ENCODE results near the gene E2F1. TPM values are rescaled to one million over a fixed set of nuclear protein-coding genes. Genes with fewer than 3 reads are reported as not detected.

The E2F1 gene
- total and polyA plus RNA-seq, 3 experiments from 2014 or later, result 0.52 to 72.3 (median 68.8) TPM

- Histone ChIP-seq H3K9me3 (ENCODE audit: low read length) (no peaks in the 10 kb centered on the region), H3K4me1 (ENCODE audit: insufficient read depth, low read length) (no peaks in the 10 kb centered on the region), H3K27me3 (ENCODE audit: insufficient read depth, low read length, poor library complexity, severe bottlenecking) (no peaks in the 10 kb centered on the region), H3K4me3 (ENCODE audit: low read length) (no peak overlapping the region), H3K27ac (ENCODE audit: low read depth, low read length) (no peak overlapping the region), H3K36me3 (ENCODE audit: insufficient read depth, low read length) (no peaks in the 10 kb centered on the region)
- peak overlapping the region in 1 of 8 donors; percentile 41 for H3K27ac Mint-ChIP-seq
- ChIA-PET POLR2A (no interaction called here), CTCF (interaction anchor here (13.0 kb wide), 1 partner anchor 9 kb away, joined by 87 read pairs; the partner anchor contains the start of genes ACTL10 and C20orf144)
- H3K4me1 Mint-ChIP-seq, result peaks cover 4 to 10% (median 5%) of the 10 kb centered on the region in 3 donors
- H3K27me3 Mint-ChIP-seq, result peaks cover 0 to 1% of the 10 kb centered on the region in 2 donors
- H3K36me3 Mint-ChIP-seq, result peaks cover 0 to 4% (median 0%) of the 10 kb centered on the region in 3 donors
- no peak overlapping the region for H3K4me3 Mint-ChIP-seq
- H3K9me3 Mint-ChIP-seq, result no peaks in the 10 kb centered on the region
- no peak for DNase-seq
Observed at GRCh38 chr20:33656010-33656782, 30.0 kb downstream of the E2F1 start.

- peaks cover 4 to 10% (median 5%) of the 10 kb centered on the region in 3 donors for H3K4me1 Mint-ChIP-seq
- H3K27ac Mint-ChIP-seq, result no peak overlapping the region
- peaks cover 0 to 4% (median 0%) of the 10 kb centered on the region in 3 donors for H3K36me3 Mint-ChIP-seq
- Histone ChIP-seq H3K9me3 (ENCODE audit: low read length) (no peaks in the 10 kb centered on the region), H3K27ac (ENCODE audit: low read depth, low read length) (no peak overlapping the region), H3K27me3 (ENCODE audit: insufficient read depth, low read length, poor library complexity, severe bottlenecking) (no peaks in the 10 kb centered on the region), H3K4me1 (ENCODE audit: insufficient read depth, low read length) (no peaks in the 10 kb centered on the region), H3K36me3 (ENCODE audit: insufficient read depth, low read length) (no peaks in the 10 kb centered on the region), H3K4me3 (ENCODE audit: low read length) (no peak overlapping the region)
- no peak for DNase-seq
- H3K9me3 Mint-ChIP-seq, result no peaks in the 10 kb centered on the region
- no peak overlapping the region for H3K4me3 Mint-ChIP-seq
- POLR2A ChIA-PET, result interaction anchor here (0.8 kb wide), 1 partner anchor 9 kb away, joined by 4 read pairs; no protein-coding TSS in a partner anchor
- CTCF ChIA-PET, result interaction anchor here (13.0 kb wide), 1 partner anchor 10 kb away, joined by 87 read pairs; the partner anchor contains the start of genes ACTL10 and C20orf144
- peaks cover 0 to 1% of the 10 kb centered on the region in 2 donors for H3K27me3 Mint-ChIP-seq
Observed at GRCh38 chr20:33655164-33655563, 31.0 kb downstream of the E2F1 start.

- no peaks in the 10 kb centered on the region for H3K9me3 Mint-ChIP-seq
- POLR2A ChIA-PET, result interaction anchor here (0.8 kb wide), 1 partner anchor 9 kb away, joined by 4 read pairs; no protein-coding TSS in a partner anchor
- Histone ChIP-seq H3K9me3 (ENCODE audit: low read length) (no peaks in the 10 kb centered on the region), H3K27ac (ENCODE audit: low read depth, low read length) (no peak overlapping the region), H3K27me3 (ENCODE audit: insufficient read depth, low read length, poor library complexity, severe bottlenecking) (no peaks in the 10 kb centered on the region), H3K4me1 (ENCODE audit: insufficient read depth, low read length) (no peaks in the 10 kb centered on the region), H3K36me3 (ENCODE audit: insufficient read depth, low read length) (no peaks in the 10 kb centered on the region), H3K4me3 (ENCODE audit: low read length) (no peak overlapping the region)
- no peak for DNase-seq
- H3K4me3 Mint-ChIP-seq, result no peak overlapping the region
- CTCF ChIA-PET, result interaction anchor here (2.1 to 13.0 kb wide), 2 partner anchors 11 to 198 kb away, joined by 11 to 87 read pairs; partner anchors contain the start of genes ACTL10 and C20orf144
- H3K27me3 Mint-ChIP-seq, result peaks cover 0 to 1% of the 10 kb centered on the region in 2 donors
- peaks cover 4 to 13% (median 7%) of the 10 kb centered on the region in 3 donors for H3K4me1 Mint-ChIP-seq
- H3K36me3 Mint-ChIP-seq, result peaks cover 0 to 4% (median 0%) of the 10 kb centered on the region in 3 donors
- H3K27ac Mint-ChIP-seq, result no peak overlapping the region
Observed at GRCh38 chr20:33654680-33655161, 31.5 kb downstream of the E2F1 start.

- H3K4me1 ChIP-seq (ENCODE audit: insufficient read depth, low read length), result no peaks in the 10 kb centered on the region
- peaks cover 0 to 3% (median 0%) of the 10 kb centered on the region in 3 donors for H3K36me3 Mint-ChIP-seq
- H3K27me3 Mint-ChIP-seq, result peaks cover 0 to 1% of the 10 kb centered on the region in 2 donors
- peaks cover 6 to 19% (median 12%) of the 10 kb centered on the region in 3 donors for H3K4me1 Mint-ChIP-seq
- H3K4me3 Mint-ChIP-seq, result no peak overlapping the region
- no peak overlapping the region for H3K27ac ChIP-seq (ENCODE audit: low read depth, low read length)
- ChIA-PET POLR2A (interaction anchor here (0.8 kb wide), 1 partner anchor 10 kb away, joined by 4 read pairs; no protein-coding TSS in a partner anchor), CTCF (interaction anchor here (0.9 to 13.0 kb wide), 6 partner anchors 9 to 200 kb away, joined by 3 to 87 read pairs (median 6); partner anchors contain the start of genes ACTL10 and C20orf144)
- no peak overlapping the region for H3K4me3 ChIP-seq (ENCODE audit: low read length)
- no peaks in the 10 kb centered on the region for H3K9me3 ChIP-seq (ENCODE audit: low read length)
- no peaks in the 10 kb centered on the region for H3K9me3 Mint-ChIP-seq
- H3K36me3 ChIP-seq (ENCODE audit: insufficient read depth, low read length), result no peaks in the 10 kb centered on the region
- no peak overlapping the region for H3K27ac Mint-ChIP-seq
- no peaks in the 10 kb centered on the region for H3K27me3 ChIP-seq (ENCODE audit: insufficient read depth, low read length, poor library complexity, severe bottlenecking)
- no peak for DNase-seq
Observed at GRCh38 chr20:33653900-33654596, 32.1 kb downstream of the E2F1 start.

- H3K4me1 Mint-ChIP-seq, result peaks cover 10 to 25% (median 12%) of the 10 kb centered on the region in 3 donors
- H3K9me3 ChIP-seq (ENCODE audit: low read length), result no peaks in the 10 kb centered on the region
- no peaks in the 10 kb centered on the region for H3K27me3 ChIP-seq (ENCODE audit: insufficient read depth, low read length, poor library complexity, severe bottlenecking)
- DNase-seq, result peak in 4 of 5 donors; percentile 20 to 70 (median 34)
- ChIA-PET POLR2A (interaction anchor here (0.6 kb wide), 1 partner anchor 196 kb away, joined by 4 read pairs; no protein-coding TSS in a partner anchor), CTCF (interaction anchor here (0.9 to 13.0 kb wide), 6 partner anchors 8 to 199 kb away, joined by 3 to 87 read pairs (median 6); partner anchors contain the start of genes ACTL10 and C20orf144)
- no peak overlapping the region for H3K27ac ChIP-seq (ENCODE audit: low read depth, low read length)
- peak overlapping the region in 2 of 8 donors; percentile 72 to 91 for H3K27ac Mint-ChIP-seq
- no peaks in the 10 kb centered on the region for H3K4me1 ChIP-seq (ENCODE audit: insufficient read depth, low read length)
- H3K27me3 Mint-ChIP-seq, result peaks cover 0 to 1% of the 10 kb centered on the region in 2 donors
- H3K36me3 Mint-ChIP-seq, result no peaks in the 10 kb centered on the region
- no peak overlapping the region for H3K4me3 ChIP-seq (ENCODE audit: low read length)
- no peaks in the 10 kb centered on the region for H3K36me3 ChIP-seq (ENCODE audit: insufficient read depth, low read length)
- H3K4me3 Mint-ChIP-seq, result no peak overlapping the region
- H3K9me3 Mint-ChIP-seq, result no peaks in the 10 kb centered on the region
Observed at GRCh38 chr20:33653218-33653899, 32.8 kb downstream of the E2F1 start.

GRCh38 chr20:33651562-33652048 is 34.6 kb downstream of the E2F1 start:
- ChIA-PET CTCF (interaction anchor here (13.0 kb wide), 1 partner anchor 14 kb away, joined by 87 read pairs; the partner anchor contains the start of genes ACTL10 and C20orf144), POLR2A (interaction anchor here (1.1 kb wide), 1 partner anchor 162 kb away, joined by 3 read pairs; the partner anchor contains the start of gene CBFA2T2)
- no peak for DNase-seq
- H3K4me3 Mint-ChIP-seq, result no peak overlapping the region
- H3K27ac Mint-ChIP-seq, result peak overlapping the region in 3 of 8 donors; percentile 15 to 61 (median 17)
- no peaks in the 10 kb centered on the region for H3K27me3 ChIP-seq (ENCODE audit: insufficient read depth, low read length, poor library complexity, severe bottlenecking)
- no peaks in the 10 kb centered on the region for H3K9me3 Mint-ChIP-seq
- H3K36me3 ChIP-seq (ENCODE audit: insufficient read depth, low read length), result no peaks in the 10 kb centered on the region
- H3K4me3 ChIP-seq (ENCODE audit: low read length), result no peak overlapping the region
- peaks cover 19 to 41% (median 22%) of the 10 kb centered on the region in 3 donors for H3K4me1 Mint-ChIP-seq
- H3K4me1 ChIP-seq (ENCODE audit: insufficient read depth, low read length), result peaks cover 9% of the 10 kb centered on the region
- H3K27ac ChIP-seq (ENCODE audit: low read depth, low read length), result no peak overlapping the region
- H3K9me3 ChIP-seq (ENCODE audit: low read length), result no peaks in the 10 kb centered on the region
- peaks cover 0 to 6% (median 0%) of the 10 kb centered on the region in 3 donors for H3K36me3 Mint-ChIP-seq
- H3K27me3 Mint-ChIP-seq, result peaks cover 0 to 1% of the 10 kb centered on the region in 2 donors
